Measurements from ENCODE around the gene STK32C.

- no peak for TF ChIP-seq EZH2 (IDR thresholded peaks at IDR 0.05; ENCODE audit: insufficient read depth, poor library complexity, severe bottlenecking)
- TF ChIP-seq EZH2phosphoT487 (IDR thresholded peaks at IDR 0.05; ENCODE audit: insufficient read depth, low read depth): no peak
These were observed 55.3 kb downstream of the STK32C start for GRCh38 chr10:132252412-132252811.

All from GM23248 (cell line).